Measurements from ENCODE around the gene ITGA8. TPM values are rescaled to one million over a fixed set of nuclear protein-coding genes. Genes with fewer than 3 reads are reported as not detected.
"Not testable (repeated sequence)": the region's sequence is repeated elsewhere in the genome, so short reads cannot be mapped to it uniquely, and the experiment has no call there.

The ITGA8 gene
- total RNA-seq, 1 experiment from 2014 or later: not detected

DNA sequence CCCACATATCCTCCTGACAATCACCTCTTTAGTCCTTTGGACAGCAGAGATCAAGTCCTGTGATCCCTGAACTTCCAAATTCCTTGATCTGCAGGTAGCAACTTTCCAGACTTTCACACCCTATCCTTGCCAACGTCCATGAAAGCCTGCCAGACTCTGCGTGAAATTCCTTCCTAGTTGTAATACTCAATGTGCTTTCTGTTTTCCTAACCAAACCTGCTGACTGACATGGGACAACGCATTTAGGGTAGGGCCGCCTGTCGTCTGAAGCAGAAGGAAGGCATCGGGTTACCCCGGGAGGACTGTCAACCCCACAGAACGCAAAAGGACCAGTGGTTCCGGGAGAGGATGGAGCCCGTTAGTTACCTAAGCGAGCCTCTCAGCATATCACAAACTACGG lies 23.9 kb downstream of the ITGA8 start:
- DNase-seq (ENCODE audit: extremely low read depth, low read depth): no peak

DNA sequence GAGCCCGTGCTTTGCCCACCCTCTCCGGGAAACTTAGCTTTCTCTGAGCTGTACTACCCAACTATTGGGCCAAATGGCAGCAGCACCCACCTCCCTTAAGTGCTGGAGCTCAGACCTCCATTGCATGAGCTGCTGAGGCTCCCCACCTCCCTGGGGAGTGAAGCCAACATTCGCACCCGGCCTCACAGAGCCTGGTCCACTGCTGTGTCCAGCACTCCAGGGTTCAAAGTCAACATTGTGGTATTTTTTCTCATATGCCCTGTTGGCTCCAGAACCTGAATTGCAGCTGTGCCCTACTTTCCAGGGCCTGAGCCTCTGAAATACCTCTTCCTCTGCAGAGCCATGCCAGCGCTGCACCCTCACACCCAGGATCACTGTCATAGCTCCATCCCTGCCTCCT lies 29.7 kb downstream of the ITGA8 start:
- no peak for DNase-seq (ENCODE audit: extremely low read depth, low read depth)

DNA sequence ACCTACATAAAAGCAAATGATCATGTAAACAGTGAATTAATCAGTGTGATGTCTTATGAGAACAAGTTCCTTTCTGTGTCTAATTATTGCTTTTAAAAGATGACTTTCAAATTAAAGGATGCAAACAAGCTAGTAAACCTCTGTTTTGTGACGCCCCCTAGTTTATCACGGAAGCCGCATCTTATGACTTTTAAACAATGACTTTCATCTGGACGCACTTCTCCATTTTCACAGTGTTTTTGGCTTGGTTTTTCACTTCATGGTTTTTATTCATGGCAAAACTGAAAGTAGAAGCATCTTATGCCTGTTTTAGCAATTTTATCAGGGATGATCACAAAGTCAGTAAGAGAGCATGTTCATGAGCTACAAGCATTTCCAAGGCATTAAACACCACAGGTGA lies 35.0 kb downstream of the ITGA8 start:
- DNase-seq (ENCODE audit: extremely low read depth, low read depth): no peak

DNA sequence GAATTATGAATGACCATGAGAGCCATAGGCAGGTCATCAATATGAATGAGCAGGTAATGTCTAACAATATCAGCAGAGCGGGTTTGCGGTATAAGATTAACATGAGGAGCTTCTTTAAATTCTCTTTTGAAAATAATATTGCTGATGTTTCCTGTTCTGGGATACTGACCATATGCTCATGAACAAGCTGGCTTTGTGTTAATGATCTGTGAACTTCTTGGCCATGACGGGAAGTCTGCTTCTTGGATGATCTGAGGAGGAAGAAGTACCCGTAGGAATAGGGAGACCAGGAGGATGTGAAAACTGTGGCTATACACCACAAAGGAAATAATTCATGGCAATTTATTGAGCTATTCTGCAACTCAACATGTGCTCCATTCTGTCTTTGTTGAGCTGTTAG lies 38.6 kb downstream of the ITGA8 start:
- no peak for DNase-seq (ENCODE audit: extremely low read depth, low read depth)

DNA sequence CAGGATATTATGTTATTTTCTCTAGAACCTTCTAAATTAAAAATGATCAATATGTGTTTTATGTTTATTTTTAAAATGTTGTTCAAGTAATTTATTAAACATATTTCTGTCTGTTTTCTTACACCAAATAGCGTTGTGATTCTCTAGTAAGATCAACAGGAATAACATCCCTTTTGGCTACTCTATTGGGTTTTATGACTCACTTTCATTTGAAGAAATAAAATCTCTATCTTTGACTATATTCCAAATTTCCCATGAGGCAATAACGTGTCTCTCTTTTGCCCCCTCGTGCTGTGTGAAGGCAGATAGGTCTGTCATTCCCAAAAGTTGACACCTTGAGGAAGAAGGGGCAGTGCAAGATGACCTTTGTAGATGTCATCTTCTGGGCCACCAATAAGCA lies 40.9 kb downstream of the ITGA8 start:
- no peak for DNase-seq (ENCODE audit: extremely low read depth, low read depth)

DNA sequence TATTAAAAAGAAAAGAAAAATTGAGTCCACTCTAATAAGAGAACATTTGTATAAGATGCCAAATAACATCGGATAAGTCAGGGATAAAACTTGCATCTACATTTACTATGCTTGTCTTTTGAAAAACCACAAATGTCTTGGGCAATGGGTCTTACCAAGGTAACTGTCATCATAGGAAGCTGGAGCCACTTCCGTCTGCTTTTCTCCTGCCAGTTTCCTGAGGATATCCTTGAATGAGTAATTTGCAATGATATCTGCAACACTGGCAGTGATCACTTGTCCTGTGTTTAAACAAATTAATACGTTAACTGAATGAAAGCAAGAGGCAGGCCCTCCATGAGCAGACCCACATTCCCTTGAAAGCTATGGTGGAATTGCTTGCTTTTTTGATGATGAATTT lies 47.3 kb downstream of the ITGA8 start:
- no peak for DNase-seq (ENCODE audit: extremely low read depth, low read depth)

DNA sequence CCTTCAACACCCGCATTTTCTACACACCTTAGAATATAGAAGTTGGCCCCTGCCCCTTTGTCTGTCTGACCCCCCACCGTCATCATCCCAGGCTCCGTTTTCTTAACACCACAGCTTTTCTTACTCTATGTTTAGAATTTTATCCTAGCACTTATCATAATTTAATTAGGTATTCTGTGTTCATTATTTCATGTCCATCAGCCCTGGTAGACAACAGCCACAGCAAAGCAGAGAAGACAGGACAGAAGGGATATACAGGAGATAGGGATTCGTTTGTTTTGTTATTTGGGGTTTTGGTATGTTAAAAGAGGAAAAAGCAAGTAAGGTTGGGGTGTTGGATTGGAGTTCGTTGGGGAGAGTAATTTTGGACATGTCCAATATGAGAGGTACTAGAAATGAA lies 48.8 kb downstream of the ITGA8 start:
- DNase-seq (ENCODE audit: extremely low read depth, low read depth): no peak

DNA sequence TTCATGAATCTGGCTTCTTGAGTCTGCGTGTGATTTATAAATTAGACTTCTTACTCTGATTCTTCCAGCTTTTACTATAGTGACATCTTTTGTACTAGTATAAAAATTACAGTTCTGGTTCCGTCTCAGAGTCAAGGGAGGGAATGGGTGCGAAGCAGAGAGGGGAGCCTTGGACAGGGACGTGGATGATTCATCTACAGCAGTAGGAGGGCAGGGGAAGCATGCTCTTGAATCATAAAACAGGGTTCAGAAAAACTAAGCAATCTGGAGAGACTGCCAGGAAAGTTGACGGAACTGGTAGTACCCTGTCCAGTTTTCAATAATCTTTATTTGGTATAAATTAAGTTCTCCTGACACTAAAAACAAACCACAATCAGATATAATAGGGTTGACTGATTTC lies 58.1 kb downstream of the ITGA8 start:
- no peak for DNase-seq (ENCODE audit: extremely low read depth, low read depth)

DNA sequence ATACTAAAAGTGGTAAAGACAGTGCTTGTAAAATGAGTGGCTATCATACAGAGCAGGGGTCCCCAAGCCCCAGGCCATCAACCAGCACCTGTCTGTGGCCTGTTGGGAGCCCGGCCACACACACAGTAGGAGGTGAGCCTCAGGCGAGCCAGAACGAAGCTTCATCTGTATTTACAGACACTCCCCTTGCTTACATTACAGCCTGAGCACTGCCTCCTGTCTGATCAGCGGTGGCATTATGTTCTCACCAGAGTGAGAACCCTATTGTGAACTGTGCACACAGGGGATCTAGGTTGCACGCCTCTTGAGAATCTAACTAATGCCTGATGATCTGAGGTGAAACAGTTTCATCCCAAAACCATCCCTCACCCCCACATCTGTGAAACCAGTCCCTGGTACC lies 58.7 kb downstream of the ITGA8 start:
- no peak for DNase-seq (ENCODE audit: extremely low read depth, low read depth)

DNA sequence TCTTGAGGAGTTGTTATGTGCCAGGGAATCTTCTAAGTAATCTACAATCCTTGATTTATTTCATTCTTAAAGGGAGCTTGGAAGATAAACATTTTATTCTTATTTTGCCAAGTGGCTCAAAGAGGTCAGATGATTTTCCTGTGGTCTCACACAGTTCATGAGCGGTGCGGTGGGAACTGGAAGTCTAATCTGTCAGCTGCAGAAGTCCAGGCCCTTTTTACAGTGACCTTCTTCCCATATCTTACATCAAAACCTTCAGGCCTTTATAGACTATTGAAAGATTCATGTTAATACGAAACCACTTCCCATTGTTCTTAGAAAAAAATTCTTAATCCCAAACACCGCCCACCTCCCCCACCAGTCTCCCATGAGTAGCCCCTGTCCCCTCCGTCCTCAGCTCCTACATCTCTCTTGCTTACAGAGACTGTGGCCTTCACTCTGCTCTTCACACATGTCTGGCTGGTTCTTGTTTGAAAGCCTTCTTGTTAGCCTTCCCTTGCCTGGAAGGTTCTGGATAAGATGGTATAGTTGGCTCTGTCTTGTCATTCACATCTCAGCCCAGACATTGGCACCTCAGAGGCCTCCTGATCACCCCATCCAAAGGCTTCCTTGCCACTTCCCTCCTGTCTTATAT lies 61.5 kb downstream of the ITGA8 start:
- DNase-seq (ENCODE audit: extremely low read depth, low read depth): no peak

DNA sequence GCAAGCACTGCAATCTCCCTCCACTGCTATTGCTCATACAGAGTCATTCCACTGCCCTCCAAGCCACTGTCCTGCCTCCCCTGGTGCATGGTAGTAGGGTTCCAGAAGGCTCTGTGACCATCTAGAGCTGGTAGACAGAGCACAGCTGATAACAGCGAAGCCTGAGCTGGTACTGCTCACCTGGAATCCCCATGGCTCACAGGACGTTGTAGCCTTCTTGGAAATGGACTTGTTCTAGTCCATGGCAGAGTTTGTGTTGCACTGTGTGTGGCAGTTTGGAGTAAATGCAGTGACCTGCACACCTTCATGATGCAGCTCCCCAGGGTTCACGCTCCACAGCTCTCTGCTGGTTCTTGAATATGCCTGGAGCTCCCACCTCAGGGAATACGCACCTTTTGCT lies 67.0 kb downstream of the ITGA8 start:
- DNase-seq (ENCODE audit: extremely low read depth, low read depth): no peak

DNA sequence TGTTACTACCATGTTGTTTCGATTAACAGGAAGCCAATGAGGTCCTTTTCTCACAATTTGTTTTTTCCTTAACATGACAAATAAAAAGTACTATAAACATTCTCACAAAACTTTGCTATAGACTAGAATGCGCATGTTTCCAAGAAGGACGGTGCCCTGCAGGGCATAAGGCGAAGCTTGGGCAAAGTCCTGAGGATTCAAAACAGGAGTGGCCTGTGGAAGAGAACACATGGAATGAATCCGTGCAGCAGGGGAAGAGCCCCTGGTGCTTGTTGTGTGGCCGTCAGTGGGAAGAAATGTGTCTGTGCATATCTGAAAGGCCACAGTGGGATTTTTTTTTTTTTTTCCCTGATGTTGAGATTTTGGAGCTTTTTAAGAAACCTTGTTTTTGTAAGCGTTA lies 67.6 kb downstream of the ITGA8 start:
- DNase-seq (ENCODE audit: extremely low read depth, low read depth): no peak

DNA sequence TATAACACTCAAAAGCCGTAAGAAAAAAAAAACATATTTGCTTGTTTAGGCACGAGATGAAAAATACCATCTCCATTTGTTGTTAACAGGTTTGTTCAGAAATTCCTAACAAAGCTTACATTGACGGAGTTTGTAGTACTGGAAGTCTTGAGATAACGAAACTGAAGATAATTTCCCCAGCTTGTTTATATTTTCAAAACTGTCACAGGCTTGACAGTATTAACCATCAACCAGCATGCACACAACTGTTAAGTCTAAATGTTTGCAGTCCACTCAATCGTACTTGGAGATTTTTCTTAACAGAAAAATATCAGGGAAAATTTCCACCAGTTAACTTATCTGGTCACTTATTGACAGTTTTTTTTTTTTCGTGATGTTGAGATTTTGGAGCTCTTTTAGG lies 68.5 kb downstream of the ITGA8 start:
- no peak for DNase-seq (ENCODE audit: extremely low read depth, low read depth)

DNA sequence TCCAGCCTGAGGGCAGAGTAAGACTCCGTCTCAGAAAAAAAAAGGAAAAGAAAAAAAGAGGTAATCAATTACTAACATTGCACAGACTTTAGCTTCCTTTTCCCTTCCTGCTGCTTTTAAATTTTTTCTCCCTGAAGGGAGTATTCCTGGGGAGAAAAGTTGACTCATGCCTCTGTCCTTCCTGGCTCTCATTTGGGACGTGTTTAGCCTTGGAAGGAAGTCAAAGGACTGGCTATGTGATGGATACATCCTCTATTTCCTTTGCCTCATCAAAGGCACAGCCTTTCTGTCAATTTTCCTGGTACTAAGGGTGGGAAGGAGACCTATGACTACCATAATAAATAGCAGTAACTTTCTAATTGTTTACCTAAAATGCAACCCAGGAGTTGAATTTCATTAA lies 77.6 kb downstream of the ITGA8 start:
- no peak for DNase-seq (ENCODE audit: extremely low read depth, low read depth)

DNA sequence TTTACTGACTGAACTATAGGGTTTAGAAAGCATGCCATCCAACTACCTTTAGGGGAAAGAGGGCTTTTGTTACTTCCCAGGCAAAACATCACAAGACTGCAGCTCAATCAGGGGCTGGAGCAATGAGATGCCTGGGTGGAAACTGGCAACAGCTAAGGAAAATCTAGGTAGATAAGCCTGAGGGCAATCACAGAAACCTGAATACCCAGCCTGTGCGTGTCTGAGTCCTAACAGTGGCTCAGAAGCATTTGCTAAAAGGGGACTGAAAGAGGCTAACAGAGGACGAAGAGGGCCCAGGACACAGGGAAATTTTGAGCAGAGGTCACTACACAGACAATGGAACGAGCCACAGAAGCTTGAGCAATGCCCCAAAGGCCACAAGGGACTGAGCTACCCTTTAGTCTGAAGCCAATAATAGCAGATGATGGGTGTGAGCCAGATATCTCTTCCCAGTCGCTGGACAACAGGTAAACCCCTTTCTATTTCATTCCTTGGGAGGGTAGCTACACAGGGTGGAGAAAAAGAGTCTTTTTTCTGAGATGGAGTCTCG lies 79.1 kb downstream of the ITGA8 start:
- no peak for DNase-seq (ENCODE audit: extremely low read depth, low read depth)

DNA sequence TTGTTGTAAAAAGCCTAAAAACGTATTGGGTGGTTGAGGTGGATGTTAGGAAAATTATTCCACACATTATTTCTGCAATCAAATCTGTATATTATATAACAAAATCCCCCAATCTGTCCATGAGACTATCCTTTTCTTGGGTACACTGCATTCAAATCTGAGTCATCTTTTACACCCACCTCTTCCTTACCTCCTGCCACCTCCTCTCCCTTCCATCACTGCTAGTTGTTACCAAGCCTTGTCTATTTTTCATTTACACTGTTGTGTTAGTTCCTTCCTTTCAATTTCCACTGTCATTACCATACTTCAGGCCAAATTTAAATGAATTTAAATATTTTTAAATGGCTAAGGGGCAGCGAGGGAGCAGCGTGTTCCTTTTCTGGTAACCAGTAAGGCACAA lies 83.3 kb downstream of the ITGA8 start:
- no peak for DNase-seq (ENCODE audit: extremely low read depth, low read depth)

DNA sequence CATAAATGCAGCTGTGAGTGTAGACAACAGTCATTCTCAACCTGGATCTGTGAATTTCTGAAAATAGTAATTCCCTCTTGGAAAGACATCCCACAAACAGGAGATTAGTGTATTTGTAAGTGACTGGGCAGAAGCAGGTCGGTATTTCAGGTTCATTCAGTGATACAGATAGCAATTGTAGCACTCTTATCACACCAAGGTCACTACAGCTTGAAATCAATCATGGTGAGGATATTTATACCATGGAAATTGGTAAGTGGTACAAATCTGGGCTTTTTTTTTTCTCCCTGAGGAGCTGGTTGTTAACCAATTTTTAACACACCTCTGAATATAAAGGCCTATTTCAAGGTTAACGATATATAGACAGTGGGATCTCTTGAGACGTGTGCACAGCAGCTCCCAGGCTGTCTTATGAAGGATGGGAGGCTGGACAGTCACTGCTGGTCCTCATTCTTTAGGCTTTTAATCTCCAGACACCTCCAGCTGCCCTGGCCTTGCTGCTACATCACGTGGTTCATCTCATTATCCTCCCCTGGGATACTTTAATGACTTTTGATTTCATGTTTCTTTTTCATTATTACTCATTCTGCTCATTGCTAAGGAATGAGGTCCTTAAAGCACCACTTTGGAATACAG lies 87.1 kb downstream of the ITGA8 start:
- no peak for DNase-seq (ENCODE audit: extremely low read depth, low read depth)

DNA sequence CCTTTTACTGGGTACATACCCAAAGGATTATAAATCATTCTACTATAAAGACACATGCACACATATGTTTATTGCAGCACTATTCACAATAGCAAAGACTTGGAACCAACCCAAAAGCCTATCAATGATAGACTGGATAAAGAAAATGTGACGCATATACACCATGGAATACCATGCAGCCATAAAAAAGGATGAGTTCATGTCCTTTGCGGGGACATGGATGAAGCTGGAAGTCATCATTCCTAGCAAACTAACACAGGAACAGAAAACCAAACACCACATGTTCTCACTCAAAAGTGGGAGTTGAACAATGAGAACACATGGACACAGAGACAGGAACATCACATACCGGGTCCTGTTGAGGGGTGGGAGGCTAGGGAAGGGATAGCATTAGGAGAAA lies 88.5 kb downstream of the ITGA8 start:
- DNase-seq (ENCODE audit: extremely low read depth, low read depth): not testable (repeated sequence)

DNA sequence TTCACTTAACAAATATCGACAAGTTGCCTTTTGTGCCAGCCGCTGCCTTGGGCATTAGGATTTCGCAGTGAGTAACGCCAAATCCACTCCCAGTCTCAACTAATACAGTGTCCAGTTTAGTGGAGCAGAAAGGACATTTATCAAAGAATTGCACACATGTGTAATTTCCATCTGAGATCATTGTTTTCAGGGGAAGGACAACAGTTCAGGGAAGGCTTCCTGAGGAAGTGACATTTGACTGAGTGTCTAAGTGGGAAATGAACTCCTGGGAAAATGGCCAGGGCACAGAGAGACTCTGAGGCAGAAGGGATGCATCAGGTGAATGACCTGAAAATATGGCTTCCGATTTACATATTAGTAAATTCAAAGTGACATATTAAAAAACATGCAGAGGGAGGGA lies 89.4 kb downstream of the ITGA8 start:
- no peak for DNase-seq (ENCODE audit: extremely low read depth, low read depth)

DNA sequence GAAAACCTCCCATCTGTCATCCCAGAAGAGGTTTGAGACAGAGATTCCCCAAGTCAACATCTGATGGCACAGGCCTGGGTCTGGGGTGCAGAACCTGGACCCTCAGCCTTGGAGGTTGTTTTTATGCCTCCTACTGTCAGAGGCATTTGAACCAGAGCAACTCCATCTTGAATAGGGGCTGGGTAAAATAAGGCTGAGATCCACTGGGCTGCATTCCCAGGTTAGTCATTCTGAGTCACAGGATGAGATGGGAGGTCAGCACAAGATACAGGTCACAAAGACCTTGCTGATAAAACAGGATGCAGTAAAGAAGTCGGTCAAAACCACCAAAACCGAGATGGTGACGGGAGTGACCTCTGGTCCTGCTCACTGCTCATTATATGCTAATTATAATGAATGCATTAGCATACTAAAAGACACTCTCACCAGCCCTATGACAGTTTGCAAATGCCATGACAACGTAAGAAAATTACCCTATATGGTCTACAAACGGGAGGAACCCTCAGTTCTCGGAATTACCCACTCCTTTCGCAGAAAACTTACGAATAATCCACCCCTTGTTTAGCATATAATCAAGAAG lies 92.0 kb downstream of the ITGA8 start:
- no peak for DNase-seq (ENCODE audit: extremely low read depth, low read depth)

DNA sequence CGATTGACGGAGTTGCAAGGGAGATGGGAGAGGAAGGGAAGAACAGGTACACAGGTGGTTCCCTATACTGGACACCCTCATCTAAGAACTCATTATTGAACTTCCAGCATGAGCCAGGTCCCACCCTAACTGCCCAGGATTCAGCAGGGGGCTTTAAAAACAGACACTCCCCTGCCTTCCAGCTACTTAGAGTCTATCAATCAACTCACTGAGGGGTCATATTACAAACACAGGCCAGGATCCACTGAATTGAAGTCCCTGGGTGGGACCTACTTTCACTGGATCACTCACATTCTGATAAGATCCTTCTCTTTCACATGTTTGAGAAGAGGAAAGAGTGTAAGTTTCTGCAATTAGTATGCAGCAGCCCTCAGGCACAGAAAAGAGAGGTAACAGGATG lies 92.8 kb downstream of the ITGA8 start:
- no peak for DNase-seq (ENCODE audit: extremely low read depth, low read depth)

DNA sequence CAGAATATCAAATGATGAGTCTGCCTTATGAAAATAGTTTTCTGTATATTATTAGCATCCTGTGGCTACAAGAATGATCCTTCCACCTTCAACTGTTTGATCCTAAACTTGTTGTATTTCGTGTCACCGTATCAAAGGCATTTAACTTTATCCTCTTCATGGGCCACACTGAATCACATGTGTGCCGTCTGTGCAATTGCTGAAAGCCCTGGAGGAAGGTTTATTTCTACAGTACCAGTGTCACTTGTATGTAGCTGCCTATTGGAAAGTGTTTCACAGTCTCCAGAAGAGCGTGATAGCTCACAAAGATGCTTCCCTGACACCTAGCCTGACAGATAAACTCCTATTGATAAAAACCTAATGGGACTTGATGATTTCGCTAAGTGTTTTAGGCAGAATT lies 94.5 kb downstream of the ITGA8 start:
- no peak for DNase-seq (ENCODE audit: extremely low read depth, low read depth)
